HepG2 (cell line): Measurements from ENCODE around the gene BMPR2. TPM values are rescaled to one million over a fixed set of nuclear protein-coding genes. Genes with fewer than 3 reads are reported as not detected.
A peak's percentile ranks its signal among the peaks of the same experiment; 100 is the strongest.

Experiments used
- MAZ ChIP-seq, 2 experiments: sonication (generic) in 1 of 2; formaldehyde crosslinking in 1 of 2; IDR thresholded peaks; 2 replicates each; pipeline versions ENCODE4 v1.5.0 to v1.6.1; 2012 to 2020; ENCODE audit warnings: low read depth in 2 of 2, mild to moderate bottlenecking in 2 of 2, borderline replicate concordance in 1 of 2, improper control_type of control experiment in 1 of 2, low read length in 1 of 2, missing genetic modification reagents in 1 of 2, moderate library complexity in 1 of 2
- RNF2 ChIP-seq: fragments of 450-650 bp; conservative IDR thresholded peaks from 2 replicates; pipeline ENCODE4 v1.6.1; 2016; ENCODE audit warnings: low read depth
- SUZ12 ChIP-seq: fragments of 150-350 bp; IDR thresholded peaks from 2 replicates; pipeline ENCODE4 v1.6.1; 2014; ENCODE audit warnings: low read depth, low read length
- SYNCRIP ChIP-seq: fragments of 200-400 bp; formaldehyde crosslinking; IDR thresholded peaks from 2 replicates; pipeline ENCODE4 v1.6.1; 2018; ENCODE audit warnings: mild to moderate bottlenecking, low read depth, low read length; ENCODE audit not compliant: insufficient read depth
- ZBTB3 ChIP-seq: sonication (generic); formaldehyde crosslinking; IDR thresholded peaks from 2 replicates; pipeline ENCODE4 v1.4.0; 2020; ENCODE audit warnings: low read depth, mild to moderate bottlenecking, moderate library complexity, missing genetic modification reagents, borderline replicate concordance
- ZIK1 ChIP-seq: sonication (generic); formaldehyde crosslinking; IDR thresholded peaks from 2 replicates; pipeline ENCODE4 v1.5.0; 2020; ENCODE audit warnings: mild to moderate bottlenecking, low read depth, missing genetic modification reagents, borderline replicate concordance
- ZNF264 ChIP-seq: sonication (generic); formaldehyde crosslinking; IDR thresholded peaks from 2 replicates; pipeline ENCODE4 v1.4.0; 2020; ENCODE audit warnings: missing genetic modification reagents
- ZNF598 ChIP-seq: sonication (generic); formaldehyde crosslinking; IDR thresholded peaks from 2 replicates; pipeline ENCODE4 v1.5.1; 2020; ENCODE audit warnings: mild to moderate bottlenecking, missing genetic modification reagents, borderline replicate concordance
- polyA plus RNA-seq, 8 experiments: library from polyadenylated mRNA; depleted of rRNA in 3 of 8; stranded (reverse) in 7 of 8; unstranded in 1 of 8; fragments of >200 nt; fragmentation: Illumina TruSeq in 4 of 8; extraction: Trizol in 4 of 8; gene quantifications; 2 replicates each; pipeline versions ENCODE4 v1.2.1 to v1.2.3, GENCODE V29; 2011 to 2016; ENCODE audit warnings: low read depth in 4 of 8, missing spikeins in 1 of 8, mixed read lengths in 1 of 8; ENCODE audit not compliant: insufficient read depth in 1 of 8
- total RNA-seq, 5 experiments: library from RNA; depleted of rRNA; stranded (reverse); fragments of >200 nt; fragmentation: Illumina TruSeq; extraction: Trizol; gene quantifications; 2 replicates each; pipeline ENCODE4 v1.2.3, GENCODE V29; 2016; ENCODE audit warnings: low read depth in 1 of 5
- TF ChIP-seq, protein P1 (sequence below): sonication (generic); formaldehyde crosslinking; IDR thresholded peaks from 2 replicates; pipeline ENCODE4 v1.8.1; 2023; ENCODE audit warnings: mild to moderate bottlenecking, missing genetic modification reagents
- TF ChIP-seq, protein P2 (sequence below): sonication (generic); formaldehyde crosslinking; IDR thresholded peaks from 2 replicates; pipeline ENCODE4 v1.5.0; 2020; ENCODE audit warnings: missing genetic modification reagents
- TF ChIP-seq, protein P3 (sequence below): sonication (generic); formaldehyde crosslinking; IDR thresholded peaks from 2 replicates; pipeline ENCODE4 v1.5.0; 2020; ENCODE audit warnings: missing genetic modification reagents
- TF ChIP-seq, protein P4 (sequence below): sonication (generic); formaldehyde crosslinking; IDR thresholded peaks from 2 replicates; pipeline ENCODE4 v1.8.1; 2022; ENCODE audit warnings: low read depth, mild to moderate bottlenecking, missing genetic modification reagents
- TF ChIP-seq, protein P5 (sequence below), 2 experiments: sonication (generic) in 1 of 2; formaldehyde crosslinking in 1 of 2; IDR thresholded peaks; 2 replicates each; pipeline versions ENCODE4 v1.4.0 to v1.6.1; 2018 to 2020; ENCODE audit warnings: missing genetic modification reagents in 2 of 2, borderline replicate concordance in 1 of 2, low read depth in 1 of 2, mild to moderate bottlenecking in 1 of 2, missing biosample characterization in 1 of 2
- TF ChIP-seq, protein P6 (sequence below): sonication (generic); formaldehyde crosslinking; IDR thresholded peaks from 2 replicates; pipeline ENCODE4 v1.8.0; 2022; ENCODE audit warnings: missing genetic modification reagents, mild to moderate bottlenecking, borderline replicate concordance

Gene BMPR2
- total and polyA plus RNA-seq, 2 of the 13 experiments (the other 11 are each of a cell fraction or from before 2014, with no cell fraction given): 5.5 to 10.3 TPM

DNA sequence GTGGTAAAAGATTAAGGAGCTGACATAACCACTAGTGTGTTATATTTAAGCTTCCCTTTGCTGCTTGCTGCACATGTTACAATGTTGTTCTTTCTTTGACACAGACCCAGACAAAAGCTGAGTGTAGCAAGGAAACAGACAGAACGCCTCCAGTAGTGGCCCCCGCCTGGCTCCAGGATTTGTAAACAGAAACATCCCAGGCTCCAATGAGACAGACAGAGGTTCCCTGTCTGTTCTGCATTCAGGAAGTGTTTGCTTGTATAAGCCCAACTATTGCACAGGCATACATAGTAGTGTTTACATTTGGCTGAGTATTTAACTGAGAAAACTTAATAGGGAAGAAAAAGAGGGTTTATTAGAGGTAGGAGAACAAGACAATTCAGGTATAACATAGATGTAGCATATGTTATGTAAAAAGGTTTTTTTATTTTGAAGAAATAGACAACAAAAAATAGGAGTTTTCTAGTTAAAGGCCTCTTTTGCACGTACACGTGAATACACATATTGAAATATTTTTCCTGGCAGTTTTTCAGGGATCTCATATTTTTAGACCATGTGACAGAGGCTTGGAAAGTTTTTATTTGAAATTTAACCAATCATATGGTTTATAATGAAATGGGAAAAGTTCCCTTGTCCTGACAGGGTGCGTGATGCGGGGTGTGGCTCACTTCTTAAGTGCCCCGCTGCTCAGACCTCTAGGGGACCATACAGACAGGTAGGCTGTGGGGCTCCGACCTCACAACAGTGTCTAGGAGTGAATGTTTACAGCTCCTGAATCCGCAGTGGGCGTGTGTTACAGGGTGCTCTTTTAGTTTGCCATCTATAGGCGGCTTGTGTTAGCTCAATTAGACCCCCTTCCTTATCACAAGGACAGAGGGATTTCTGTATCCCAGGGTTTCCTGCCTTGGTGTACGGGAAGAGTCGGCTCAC, 118.4 kb downstream of the BMPR2 start (continued):
- TF ChIP-seq, protein P1, sequence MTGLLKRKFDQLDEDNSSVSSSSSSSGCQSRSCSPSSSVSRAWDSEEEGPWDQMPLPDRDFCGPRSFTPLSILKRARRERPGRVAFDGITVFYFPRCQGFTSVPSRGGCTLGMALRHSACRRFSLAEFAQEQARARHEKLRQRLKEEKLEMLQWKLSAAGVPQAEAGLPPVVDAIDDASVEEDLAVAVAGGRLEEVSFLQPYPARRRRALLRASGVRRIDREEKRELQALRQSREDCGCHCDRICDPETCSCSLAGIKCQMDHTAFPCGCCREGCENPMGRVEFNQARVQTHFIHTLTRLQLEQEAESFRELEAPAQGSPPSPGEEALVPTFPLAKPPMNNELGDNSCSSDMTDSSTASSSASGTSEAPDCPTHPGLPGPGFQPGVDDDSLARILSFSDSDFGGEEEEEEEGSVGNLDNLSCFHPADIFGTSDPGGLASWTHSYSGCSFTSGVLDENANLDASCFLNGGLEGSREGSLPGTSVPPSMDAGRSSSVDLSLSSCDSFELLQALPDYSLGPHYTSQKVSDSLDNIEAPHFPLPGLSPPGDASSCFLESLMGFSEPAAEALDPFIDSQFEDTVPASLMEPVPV (CRISPR knock-in tag): no peak
- TF ChIP-seq ZNF264 (CRISPR knock-in tag) (peak; percentile 66; the same call in 1 of the 2 replicates), RNF2 (no peak), ZIK1 (CRISPR knock-in tag) (no peak), MAZ (IDR thresholded peaks at IDR 0.05; ENCODE audit: borderline replicate concordance, low read depth, low read length) (peak; percentile 98), MAZ (CRISPR knock-in tag; IDR thresholded peaks at IDR 0.05; ENCODE audit: low read depth) (peak; percentile 72; the same call in 1 of the 2 replicates), SUZ12 (no peak), ZNF598 (CRISPR knock-in tag) (no peak), ZBTB3 (CRISPR knock-in tag) (no peak), SYNCRIP (no peak)
- TF ChIP-seq, protein P2, sequence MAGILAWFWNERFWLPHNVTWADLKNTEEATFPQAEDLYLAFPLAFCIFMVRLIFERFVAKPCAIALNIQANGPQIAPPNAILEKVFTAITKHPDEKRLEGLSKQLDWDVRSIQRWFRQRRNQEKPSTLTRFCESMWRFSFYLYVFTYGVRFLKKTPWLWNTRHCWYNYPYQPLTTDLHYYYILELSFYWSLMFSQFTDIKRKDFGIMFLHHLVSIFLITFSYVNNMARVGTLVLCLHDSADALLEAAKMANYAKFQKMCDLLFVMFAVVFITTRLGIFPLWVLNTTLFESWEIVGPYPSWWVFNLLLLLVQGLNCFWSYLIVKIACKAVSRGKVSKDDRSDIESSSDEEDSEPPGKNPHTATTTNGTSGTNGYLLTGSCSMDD: no peak
- TF ChIP-seq, protein P3, sequence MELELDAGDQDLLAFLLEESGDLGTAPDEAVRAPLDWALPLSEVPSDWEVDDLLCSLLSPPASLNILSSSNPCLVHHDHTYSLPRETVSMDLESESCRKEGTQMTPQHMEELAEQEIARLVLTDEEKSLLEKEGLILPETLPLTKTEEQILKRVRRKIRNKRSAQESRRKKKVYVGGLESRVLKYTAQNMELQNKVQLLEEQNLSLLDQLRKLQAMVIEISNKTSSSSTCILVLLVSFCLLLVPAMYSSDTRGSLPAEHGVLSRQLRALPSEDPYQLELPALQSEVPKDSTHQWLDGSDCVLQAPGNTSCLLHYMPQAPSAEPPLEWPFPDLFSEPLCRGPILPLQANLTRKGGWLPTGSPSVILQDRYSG (CRISPR knock-in tag): no peak
- TF ChIP-seq, protein P4, sequence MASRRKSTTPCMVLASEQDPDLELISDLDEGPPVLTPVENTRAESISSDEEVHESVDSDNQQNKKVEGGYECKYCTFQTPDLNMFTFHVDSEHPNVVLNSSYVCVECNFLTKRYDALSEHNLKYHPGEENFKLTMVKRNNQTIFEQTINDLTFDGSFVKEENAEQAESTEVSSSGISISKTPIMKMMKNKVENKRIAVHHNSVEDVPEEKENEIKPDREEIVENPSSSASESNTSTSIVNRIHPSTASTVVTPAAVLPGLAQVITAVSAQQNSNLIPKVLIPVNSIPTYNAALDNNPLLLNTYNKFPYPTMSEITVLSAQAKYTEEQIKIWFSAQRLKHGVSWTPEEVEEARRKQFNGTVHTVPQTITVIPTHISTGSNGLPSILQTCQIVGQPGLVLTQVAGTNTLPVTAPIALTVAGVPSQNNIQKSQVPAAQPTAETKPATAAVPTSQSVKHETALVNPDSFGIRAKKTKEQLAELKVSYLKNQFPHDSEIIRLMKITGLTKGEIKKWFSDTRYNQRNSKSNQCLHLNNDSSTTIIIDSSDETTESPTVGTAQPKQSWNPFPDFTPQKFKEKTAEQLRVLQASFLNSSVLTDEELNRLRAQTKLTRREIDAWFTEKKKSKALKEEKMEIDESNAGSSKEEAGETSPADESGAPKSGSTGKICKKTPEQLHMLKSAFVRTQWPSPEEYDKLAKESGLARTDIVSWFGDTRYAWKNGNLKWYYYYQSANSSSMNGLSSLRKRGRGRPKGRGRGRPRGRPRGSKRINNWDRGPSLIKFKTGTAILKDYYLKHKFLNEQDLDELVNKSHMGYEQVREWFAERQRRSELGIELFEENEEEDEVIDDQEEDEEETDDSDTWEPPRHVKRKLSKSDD (CRISPR knock-in tag): no peak
- TF ChIP-seq, protein P5, sequence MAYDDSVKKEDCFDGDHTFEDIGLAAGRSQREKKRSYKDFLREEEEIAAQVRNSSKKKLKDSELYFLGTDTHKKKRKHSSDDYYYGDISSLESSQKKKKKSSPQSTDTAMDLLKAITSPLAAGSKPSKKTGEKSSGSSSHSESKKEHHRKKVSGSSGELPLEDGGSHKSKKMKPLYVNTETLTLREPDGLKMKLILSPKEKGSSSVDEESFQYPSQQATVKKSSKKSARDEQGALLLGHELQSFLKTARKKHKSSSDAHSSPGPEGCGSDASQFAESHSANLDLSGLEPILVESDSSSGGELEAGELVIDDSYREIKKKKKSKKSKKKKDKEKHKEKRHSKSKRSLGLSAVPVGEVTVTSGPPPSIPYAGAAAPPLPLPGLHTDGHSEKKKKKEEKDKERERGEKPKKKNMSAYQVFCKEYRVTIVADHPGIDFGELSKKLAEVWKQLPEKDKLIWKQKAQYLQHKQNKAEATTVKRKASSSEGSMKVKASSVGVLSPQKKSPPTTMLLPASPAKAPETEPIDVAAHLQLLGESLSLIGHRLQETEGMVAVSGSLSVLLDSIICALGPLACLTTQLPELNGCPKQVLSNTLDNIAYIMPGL (CRISPR knock-in tag; IDR thresholded peaks at IDR 0.05; ENCODE audit: borderline replicate concordance in 1 of 2, low read depth in 1 of 2): peak; percentile 45 to 48; a peak in 2 of 4 replicates
- TF ChIP-seq, protein P6, sequence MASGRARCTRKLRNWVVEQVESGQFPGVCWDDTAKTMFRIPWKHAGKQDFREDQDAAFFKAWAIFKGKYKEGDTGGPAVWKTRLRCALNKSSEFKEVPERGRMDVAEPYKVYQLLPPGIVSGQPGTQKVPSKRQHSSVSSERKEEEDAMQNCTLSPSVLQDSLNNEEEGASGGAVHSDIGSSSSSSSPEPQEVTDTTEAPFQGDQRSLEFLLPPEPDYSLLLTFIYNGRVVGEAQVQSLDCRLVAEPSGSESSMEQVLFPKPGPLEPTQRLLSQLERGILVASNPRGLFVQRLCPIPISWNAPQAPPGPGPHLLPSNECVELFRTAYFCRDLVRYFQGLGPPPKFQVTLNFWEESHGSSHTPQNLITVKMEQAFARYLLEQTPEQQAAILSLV (CRISPR knock-in tag): no peak
